Spinal cord (tissue), 10 donors: ENCODE results near the gene PEX26. TPM values are rescaled to one million over a fixed set of nuclear protein-coding genes. Genes with fewer than 3 reads are reported as not detected.

Experiments used
- DNase-seq, 6 donors: peaks; one replicate each; pipeline versions ENCODE4 v3.0.0 to v3.0.0-alpha.2; 2013 to 2015; ENCODE audit warnings: low spot score in 6 of 6, low read depth in 4 of 6
- H3K27ac ChIP-seq: one replicate; pipeline ENCODE4 v1.5.1; 2013; ENCODE audit warnings: low read depth, low read length, control low read depth
- H3K27me3 ChIP-seq: one replicate; pipeline ENCODE4 v1.6.1; 2013; ENCODE audit warnings: low read length; ENCODE audit not compliant: control insufficient read depth, insufficient read depth
- H3K36me3 ChIP-seq: one replicate; pipeline ENCODE4 v1.6.1; 2013; ENCODE audit warnings: low read length; ENCODE audit not compliant: control insufficient read depth, insufficient read depth
- H3K4me1 ChIP-seq: one replicate; pipeline ENCODE4 v1.6.1; 2013; ENCODE audit warnings: low read length; ENCODE audit not compliant: control insufficient read depth, insufficient read depth
- H3K4me3 ChIP-seq: one replicate; pipeline ENCODE4 v1.5.1; 2013; ENCODE audit warnings: low read depth, low read length, control low read depth
- H3K9me3 ChIP-seq: one replicate; pipeline ENCODE4 v1.6.1; 2013; ENCODE audit warnings: low read length; ENCODE audit not compliant: control insufficient read depth, insufficient read depth
- WGBS: methylation state at CpG from one replicate; pipeline ENCODE4 v1.1.5; 2013; ENCODE audit warnings: missing lambda C conversion rate; ENCODE audit not compliant: insufficient coverage; 5-methylcytosine and 5-hydroxymethylcytosine counted together
- long read RNA-seq, 4 donors: transcript quantifications; one replicate each; lab custom pipeline, GENCODE V29; 2026
- polyA plus RNA-seq, 2 donors: library from polyadenylated mRNA; unstranded; fragments of 120-200 nt; gene quantifications; one replicate each; pipeline ENCODE4 v1.2.1, GENCODE V29; 2013; ENCODE audit not compliant: insufficient read length in 2 of 2
- total RNA-seq, 2 donors: library from RNA; depleted of rRNA in 1 of 2; stranded (reverse); fragments of 120-200 nt in 1 of 2; fragments of >200 nt in 1 of 2; gene quantifications; one replicate each; pipeline versions ENCODE4 v1.2.3 to v1.2.4, GENCODE V29; 2013 to 2014
- donor health status: healthy.

The PEX26 gene
- total RNA-seq (10 to 100 TPM; 18.2 to 18.3 TPM), polyA plus RNA-seq (10 to 100 TPM; 44.1 to 58.8 TPM)
- long read RNA-seq, donor 1, full-length matches to known transcripts = 8 of 19 reads
- long read RNA-seq, donor 1, partial matches to known transcripts = 11 of 19 reads
- long read RNA-seq, donor 1, other reads (novel, unspliced or antisense) = 0 of 19 reads
- long read RNA-seq, donor 2, partial matches to known transcripts = 6 of 7 reads
- long read RNA-seq, donor 2, other reads (novel, unspliced or antisense) = 0 of 7 reads
- long read RNA-seq, donor 3, full-length matches to known transcripts = 1 of 9 reads
- long read RNA-seq, donor 3, partial matches to known transcripts = 8 of 9 reads
- long read RNA-seq, donor 3, other reads (novel, unspliced or antisense) = 0 of 9 reads
- long read RNA-seq, donor 4, partial matches to known transcripts = 5 of 6 reads
- long read RNA-seq, donor 4, other reads (novel, unspliced or antisense) = 0 of 6 reads

- Histone ChIP-seq H3K36me3 (peaks cover 14% of the 10 kb centered on the region), H3K27ac (peak within 1 kb of the TSS; percentile 72), H3K4me1 (peaks cover 20% of the 10 kb centered on the region), H3K27me3 (no peaks in the 10 kb centered on the region), H3K9me3 (no peaks in the 10 kb centered on the region), H3K4me3 (peak within 1 kb of the TSS; percentile 89)
- peak; percentile 83 to 99 (median 91) for DNase-seq
- WGBS = under 1% methylated on average over 50 of the region's 50 CpGs
These were observed at the start of gene PEX26 for GRCh38 chr22:18077639-18078328. TSS of gene PEX26 (plus strand) at chr22:18077990. CDS start at chr22:18078377, 387 bp downstream.

GRCh38 chr22:18028817-18029527 lies 48.8 kb upstream of the PEX26 start:
- Histone ChIP-seq H3K4me3 (no peak overlapping the region), H3K27me3 (no peaks in the 10 kb centered on the region), H3K4me1 (peaks cover 11% of the 10 kb centered on the region), H3K27ac (no peak overlapping the region), H3K36me3 (no peaks in the 10 kb centered on the region), H3K9me3 (no peaks in the 10 kb centered on the region)
- no peak for DNase-seq
- WGBS = 53% methylated on average over 2 of the region's 3 CpGs

- Histone ChIP-seq H3K9me3 (no peaks in the 10 kb centered on the region), H3K36me3 (no peaks in the 10 kb centered on the region), H3K4me1 (peaks cover 8% of the 10 kb centered on the region), H3K27ac (no peak overlapping the region), H3K27me3 (no peaks in the 10 kb centered on the region), H3K4me3 (no peak overlapping the region)
- WGBS = 88% methylated on average over 1 of the region's 2 CpGs
- no peak for DNase-seq
These were observed 48.0 kb upstream of the PEX26 start for GRCh38 chr22:18029686-18030267.

GRCh38 chr22:18031695-18032454 lies 45.9 kb upstream of the PEX26 start:
- Histone ChIP-seq H3K9me3 (no peaks in the 10 kb centered on the region), H3K27ac (no peak overlapping the region), H3K4me1 (no peaks in the 10 kb centered on the region), H3K36me3 (no peaks in the 10 kb centered on the region), H3K4me3 (no peak overlapping the region), H3K27me3 (no peaks in the 10 kb centered on the region)
- 94% methylated on average over 3 of the region's 10 CpGs for WGBS
- DNase-seq = peak in 1 of 6 donors; percentile 45

GRCh38 chr22:18032455-18033101 lies 45.2 kb upstream of the PEX26 start:
- no peak for DNase-seq
- Histone ChIP-seq H3K4me1 (no peaks in the 10 kb centered on the region), H3K36me3 (no peaks in the 10 kb centered on the region), H3K4me3 (no peak overlapping the region), H3K27me3 (no peaks in the 10 kb centered on the region), H3K27ac (no peak overlapping the region), H3K9me3 (no peaks in the 10 kb centered on the region)
- no CpG with 5 or more reads among the region's 6 CpGs for WGBS

GRCh38 chr22:18033204-18033998 lies 44.4 kb upstream of the PEX26 start:
- Histone ChIP-seq H3K36me3 (no peaks in the 10 kb centered on the region), H3K27me3 (no peaks in the 10 kb centered on the region), H3K4me3 (no peak overlapping the region), H3K4me1 (no peaks in the 10 kb centered on the region), H3K9me3 (no peaks in the 10 kb centered on the region), H3K27ac (no peak overlapping the region)
- 90% methylated on average over 4 of the region's 6 CpGs for WGBS
- no peak for DNase-seq

- no peaks in the 10 kb centered on the region for H3K4me1 ChIP-seq
- no peak for DNase-seq
- no peaks in the 10 kb centered on the region for H3K36me3 ChIP-seq
- no peak overlapping the region for H3K27ac ChIP-seq
- H3K27me3 ChIP-seq = no peaks in the 10 kb centered on the region
- WGBS = 80% methylated on average over 2 of the region's 3 CpGs
- H3K4me3 ChIP-seq = no peak overlapping the region
- H3K9me3 ChIP-seq = no peaks in the 10 kb centered on the region
These were observed 43.7 kb upstream of the PEX26 start for GRCh38 chr22:18034076-18034475.

- Histone ChIP-seq H3K9me3 (no peaks in the 10 kb centered on the region), H3K27ac (no peak overlapping the region), H3K4me1 (no peaks in the 10 kb centered on the region), H3K36me3 (no peaks in the 10 kb centered on the region), H3K27me3 (no peaks in the 10 kb centered on the region), H3K4me3 (no peak overlapping the region)
- DNase-seq = no peak
- 50% methylated on average over 9 of the region's 9 CpGs for WGBS
These were observed 42.0 kb upstream of the PEX26 start for GRCh38 chr22:18035751-18036150.
